Posterior vena cava (tissue), 2 donors: ENCODE data around the gene TECR. TPM values are rescaled to one million over a fixed set of nuclear protein-coding genes. Genes with fewer than 3 reads are reported as not detected.
A peak's percentile ranks its signal among the peaks of the same experiment; 100 is the strongest.
"Not testable (repeated sequence)": the region's sequence is repeated elsewhere in the genome, so short reads cannot be mapped to it uniquely, and the experiment has no call there.

Experiments used
- DNase-seq: peaks from one replicate; pipeline ENCODE4 v3.0.0-alpha.2; 2020; ENCODE audit warnings: low spot score
- intact Hi-C, 2 donors: fragments of 100-400 bp; cut with DNase I; formaldehyde crosslinking; loops; one replicate each; pipeline versions ENCODE4 v1.14.1 to v1.14.2; 2022 to 2023
- total RNA-seq, 2 donors: library from RNA; stranded (reverse); fragmentation: NEBNext Ultra II Directional; extraction: Animal tissue kit (Norgen Biotek cat#: 25700); gene quantifications; one replicate each; pipeline ENCODE4 v1.2.1, GENCODE V29; 2021
- donor health status: DM: yes; HTN: yes; CAD: no.
- donor health status: DM: yes; HTN: yes; CAD: no.

Gene TECR
- total RNA-seq, 2 donors from 2014 or later = 36.8 to 56.6 TPM

- no peak for DNase-seq
Measured at GRCh38 chr19:14554382-14554812, 25.0 kb downstream of the TECR start.

GRCh38 chr19:14555918-14556661 is 26.7 kb downstream of the TECR start:
- DNase-seq = no peak
- intact Hi-C loops = loop anchor here in 1 of 2 donors (10.0 kb wide), 1 partner anchor 1569 kb away; no protein-coding TSS in a partner anchor

More at GRCh38 chr19:14554382-14554812, 25.0 kb downstream of the TECR start:
- intact Hi-C loops = loop anchor here in 1 of 2 donors (10.0 kb wide), 1 partner anchor 1570 kb away; no protein-coding TSS in a partner anchor

GRCh38 chr19:14556662-14557188 is 27.3 kb downstream of the TECR start:
- peak; percentile 93 for DNase-seq
- intact Hi-C loops = loop anchor here in 1 of 2 donors (10.0 kb wide), 1 partner anchor 1568 kb away; no protein-coding TSS in a partner anchor

- intact Hi-C loops = loop anchor here in 1 of 2 donors (10.0 kb wide), 1 partner anchor 1566 kb away; no protein-coding TSS in a partner anchor
- no peak for DNase-seq
Measured at GRCh38 chr19:14558370-14559066, 29.1 kb downstream of the TECR start.

- DNase-seq = no peak
- intact Hi-C loops = loop anchor here in 1 of 2 donors (10.0 kb wide), 1 partner anchor 1565 kb away; no protein-coding TSS in a partner anchor
Measured at GRCh38 chr19:14559916-14560775, 30.8 kb downstream of the TECR start.

GRCh38 chr19:14560776-14561108 is 31.3 kb downstream of the TECR start:
- intact Hi-C loops = no loop called here
- no peak for DNase-seq

- intact Hi-C loops = no loop called here
- DNase-seq = no peak
Measured at GRCh38 chr19:14561249-14561648, 31.9 kb downstream of the TECR start.

GRCh38 chr19:14561847-14562351 is 32.5 kb downstream of the TECR start:
- DNase-seq = no peak
- intact Hi-C loops = no loop called here

GRCh38 chr19:14562660-14563589 is 33.5 kb downstream of the TECR start:
- no peak for DNase-seq
- intact Hi-C loops = no loop called here

- DNase-seq = no peak
- intact Hi-C loops = no loop called here
Measured at GRCh38 chr19:14563590-14563926, 34.2 kb downstream of the TECR start.

- intact Hi-C loops = no loop called here
- DNase-seq = no peak
Measured at GRCh38 chr19:14563989-14564651, 34.7 kb downstream of the TECR start.

- DNase-seq = not testable (repeated sequence)
- intact Hi-C loops = loop anchor here in 1 of 2 donors (5.0 kb wide), 1 partner anchor 123 kb away; no protein-coding TSS in a partner anchor
Measured at GRCh38 chr19:14564652-14565297, 35.4 kb downstream of the TECR start.

GRCh38 chr19:14565298-14565679 is 35.9 kb downstream of the TECR start:
- no peak for DNase-seq
- intact Hi-C loops = loop anchor here in 1 of 2 donors (5.0 kb wide), 1 partner anchor 122 kb away; no protein-coding TSS in a partner anchor

- intact Hi-C loops = loop anchor here in 1 of 2 donors (5.0 kb wide), 1 partner anchor 121 kb away; no protein-coding TSS in a partner anchor
- no peak for DNase-seq
Measured at GRCh38 chr19:14565765-14566711, 36.6 kb downstream of the TECR start.

- DNase-seq = no peak
- intact Hi-C loops = loop anchor here in 1 of 2 donors (5.0 kb wide), 1 partner anchor 121 kb away; no protein-coding TSS in a partner anchor
Measured at GRCh38 chr19:14566712-14567077, 37.3 kb downstream of the TECR start.

- DNase-seq = no peak
- intact Hi-C loops = loop anchor here in 1 of 2 donors (5.0 kb wide), 1 partner anchor 120 kb away; no protein-coding TSS in a partner anchor
Measured at GRCh38 chr19:14567079-14567478, 37.7 kb downstream of the TECR start.
